Effector memory CD8-positive, alpha-beta T cell (primary cell): ENCODE measurements around the gene THSD8.
"Not testable (repeated sequence)": the region's sequence is repeated elsewhere in the genome, so short reads cannot be mapped to it uniquely, and the experiment has no call there.

Experiments
- ATAC-seq: fragments of 150-1000 bp; cut with Tn5 transposase; replicated peaks from 2 replicates; pipeline ENCODE4 v1.10.0; 2021; ENCODE audit warnings: mild to moderate bottlenecking, moderate library complexity
- DNase-seq, 3 experiments: peaks; one replicate each; pipeline ENCODE4 v3.0.0; 2021
- H3K27ac Mint-ChIP-seq, 2 donors: one replicate each; pipeline ENCODE4 v1.8.0; 2022; ENCODE audit warnings: mild to moderate bottlenecking in 2 of 2, mixed read lengths in 2 of 2, moderate library complexity in 2 of 2
- H3K27me3 Mint-ChIP-seq, 2 donors: one replicate each; pipeline ENCODE4 v1.8.0; 2022; ENCODE audit warnings: mixed read lengths in 2 of 2
- H3K36me3 Mint-ChIP-seq: one replicate; pipeline ENCODE4 v1.8.0; 2022; ENCODE audit warnings: mild to moderate bottlenecking, moderate library complexity, mixed read lengths; ENCODE audit not compliant: insufficient read depth
- H3K4me1 Mint-ChIP-seq, 2 donors: one replicate each; pipeline ENCODE4 v1.8.0; 2022; ENCODE audit warnings: low read depth in 2 of 2, mixed read lengths in 2 of 2
- H3K4me3 Mint-ChIP-seq, 2 donors: one replicate each; pipeline ENCODE4 v1.8.0; 2022; ENCODE audit warnings: mild to moderate bottlenecking in 2 of 2, mixed read lengths in 2 of 2, moderate library complexity in 2 of 2
- H3K9me3 Mint-ChIP-seq, 2 donors: one replicate each; pipeline ENCODE4 v1.8.0; 2022; ENCODE audit warnings: mixed read lengths in 2 of 2

The THSD8 gene

GRCh38 chr19:12791345-12792050, 10.4 kb upstream of the THSD8 start, which contains the start of gene JUNB:
TSS of gene JUNB (plus strand) at chr19:12791486. CDS start at chr19:12791772, 286 bp downstream.
- peaks cover 32 to 36% of the 10 kb centered on the region in 2 donors for H3K4me1 Mint-ChIP-seq
- peaks cover 67% of the 10 kb centered on the region for H3K36me3 Mint-ChIP-seq
- H3K27ac Mint-ChIP-seq: peak within 1 kb of the TSS; percentile 98 to 100
- no peaks in the 10 kb centered on the region for H3K27me3 Mint-ChIP-seq
- DNase-seq (peak; percentile 95 to 97 (median 96)), ATAC-seq (peak; percentile 35)
- H3K9me3 Mint-ChIP-seq: no peaks in the 10 kb centered on the region
- peak within 1 kb of the TSS; percentile 95 to 98 for H3K4me3 Mint-ChIP-seq

GRCh38 chr19:12792051-12792852, 9.6 kb upstream of the THSD8 start:
- DNase-seq: peak; percentile 64 to 71 (median 70)
- H3K27me3 Mint-ChIP-seq: no peaks in the 10 kb centered on the region
- H3K9me3 Mint-ChIP-seq: no peaks in the 10 kb centered on the region
- H3K27ac Mint-ChIP-seq: peak overlapping the region; percentile 98 to 100
- no peak for ATAC-seq
- peaks cover 72% of the 10 kb centered on the region for H3K36me3 Mint-ChIP-seq
- peak overlapping the region; percentile 95 to 98 for H3K4me3 Mint-ChIP-seq
- H3K4me1 Mint-ChIP-seq: peaks cover 33 to 37% of the 10 kb centered on the region in 2 donors

DNA sequence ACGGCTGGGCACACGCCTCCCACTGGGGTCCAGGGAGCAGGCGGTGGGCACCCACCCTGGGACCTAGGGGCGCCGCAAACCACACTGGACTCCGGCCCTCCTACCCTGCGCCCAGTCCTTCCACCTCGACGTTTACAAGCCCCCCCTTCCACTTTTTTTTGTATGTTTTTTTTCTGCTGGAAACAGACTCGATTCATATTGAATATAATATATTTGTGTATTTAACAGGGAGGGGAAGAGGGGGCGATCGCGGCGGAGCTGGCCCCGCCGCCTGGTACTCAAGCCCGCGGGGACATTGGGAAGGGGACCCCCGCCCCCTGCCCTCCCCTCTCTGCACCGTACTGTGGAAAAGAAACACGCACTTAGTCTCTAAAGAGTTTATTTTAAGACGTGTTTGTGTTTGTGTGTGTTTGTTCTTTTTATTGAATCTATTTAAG, 9.0 kb upstream of the THSD8 start:
- Mint-ChIP-seq H3K36me3 (peaks cover 76% of the 10 kb centered on the region), H3K4me1 (peaks cover 33 to 37% of the 10 kb centered on the region in 2 donors), H3K27me3 (no peaks in the 10 kb centered on the region), H3K27ac (peak overlapping the region; percentile 98 to 100), H3K9me3 (no peaks in the 10 kb centered on the region), H3K4me3 (peak overlapping the region; percentile 95 to 98)
- DNase-seq (peak in 1 of 3 experiments; percentile 35), ATAC-seq (no peak)

- Mint-ChIP-seq H3K4me3 (peak overlapping the region; percentile 95 to 98), H3K4me1 (peaks cover 33 to 37% of the 10 kb centered on the region in 2 donors), H3K36me3 (peaks cover 79% of the 10 kb centered on the region), H3K27ac (peak overlapping the region; percentile 98 to 100), H3K27me3 (no peaks in the 10 kb centered on the region), H3K9me3 (no peaks in the 10 kb centered on the region)
- ATAC-seq (peak; percentile 46), DNase-seq (peak; percentile 91 to 96 (median 96))
Measured at GRCh38 chr19:12793290-12794195, 8.3 kb upstream of the THSD8 start.

GRCh38 chr19:12794196-12794941, 7.5 kb upstream of the THSD8 start:
- Mint-ChIP-seq H3K9me3 (no peaks in the 10 kb centered on the region), H3K4me3 (peak overlapping the region; percentile 95 to 98), H3K27ac (peak overlapping the region; percentile 98 to 100), H3K4me1 (peaks cover 28 to 30% of the 10 kb centered on the region in 2 donors), H3K36me3 (peaks cover 82% of the 10 kb centered on the region), H3K27me3 (no peaks in the 10 kb centered on the region)
- ATAC-seq: no peak
- DNase-seq: no peak

GRCh38 chr19:12794971-12795381, 6.9 kb upstream of the THSD8 start:
- Mint-ChIP-seq H3K36me3 (peaks cover 81% of the 10 kb centered on the region), H3K4me1 (peaks cover 28 to 30% of the 10 kb centered on the region in 2 donors), H3K4me3 (peak overlapping the region; percentile 95 to 98), H3K27ac (peak overlapping the region; percentile 98 to 100), H3K27me3 (no peaks in the 10 kb centered on the region), H3K9me3 (no peaks in the 10 kb centered on the region)
- ATAC-seq (no peak), DNase-seq (no peak)

DNA sequence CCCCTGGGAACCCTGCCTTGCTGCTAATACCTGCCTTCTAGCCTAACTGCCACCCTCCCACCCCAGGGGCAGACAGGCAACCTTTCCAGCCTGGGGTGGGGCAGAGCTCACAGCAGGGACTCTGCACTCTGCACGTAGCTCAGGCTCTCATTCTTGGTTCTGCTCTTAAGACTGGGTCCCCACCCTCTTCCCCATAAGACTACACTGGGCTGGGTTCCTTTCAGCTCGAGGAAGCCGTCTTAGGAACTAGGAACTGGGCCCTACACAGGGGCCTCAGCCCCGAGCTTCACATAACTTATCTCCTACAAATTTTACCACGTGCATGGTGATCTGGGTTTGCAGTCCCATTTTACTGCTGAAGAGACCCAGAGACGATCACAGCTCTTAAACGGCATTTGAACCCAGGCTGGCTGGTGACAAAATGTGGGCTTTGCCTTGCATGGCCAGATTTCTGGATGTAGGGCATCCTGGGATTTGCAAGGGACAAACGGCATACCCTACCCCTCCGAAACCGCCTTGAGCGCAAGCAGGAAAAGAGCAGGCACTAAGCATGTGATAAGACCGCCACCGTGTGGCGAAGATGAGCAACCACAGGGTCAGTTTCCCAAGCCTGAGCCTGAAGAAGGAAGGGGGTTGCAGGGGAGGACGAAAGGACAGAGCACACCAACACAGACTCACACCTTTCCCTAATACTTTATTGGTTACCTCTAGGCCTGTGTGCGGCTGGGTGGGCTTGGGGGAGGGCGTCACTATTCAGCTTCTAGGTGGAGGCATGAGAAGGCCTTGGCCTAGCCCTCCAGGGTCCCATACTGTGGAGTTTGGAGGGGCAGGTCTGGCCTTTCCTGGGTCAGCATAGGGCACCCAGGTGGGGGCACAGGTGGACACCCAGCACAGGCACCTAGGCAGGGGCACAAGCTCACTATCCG, 5.5 kb upstream of the THSD8 start:
- H3K27ac Mint-ChIP-seq: peak overlapping the region; percentile 82 to 100
- peak; percentile 73 to 75 (median 74) for DNase-seq
- H3K4me1 Mint-ChIP-seq: peaks cover 23 to 27% of the 10 kb centered on the region in 2 donors
- H3K4me3 Mint-ChIP-seq: peak overlapping the region; percentile 70 to 73
- H3K9me3 Mint-ChIP-seq: no peaks in the 10 kb centered on the region
- peaks cover 76% of the 10 kb centered on the region for H3K36me3 Mint-ChIP-seq
- no peaks in the 10 kb centered on the region for H3K27me3 Mint-ChIP-seq
- no peak for ATAC-seq

GRCh38 chr19:12797141-12797587, 4.7 kb upstream of the THSD8 start:
- H3K9me3 Mint-ChIP-seq: no peaks in the 10 kb centered on the region
- no peaks in the 10 kb centered on the region for H3K27me3 Mint-ChIP-seq
- no peak overlapping the region for H3K27ac Mint-ChIP-seq
- peaks cover 70% of the 10 kb centered on the region for H3K36me3 Mint-ChIP-seq
- ATAC-seq (no peak), DNase-seq (no peak)
- peaks cover 25 to 31% of the 10 kb centered on the region in 2 donors for H3K4me1 Mint-ChIP-seq
- no peak overlapping the region for H3K4me3 Mint-ChIP-seq

GRCh38 chr19:12797607-12798006, 4.3 kb upstream of the THSD8 start:
- not testable (repeated sequence) for H3K27me3 Mint-ChIP-seq, H3K9me3 Mint-ChIP-seq, ATAC-seq, DNase-seq, H3K4me3 Mint-ChIP-seq
- Mint-ChIP-seq H3K27ac (peak overlapping the region in 1 of 2 donors; percentile 44), H3K36me3 (peaks cover 65% of the 10 kb centered on the region), H3K4me1 (peaks cover 29 to 35% of the 10 kb centered on the region in 2 donors)

GRCh38 chr19:12799742-12800465, 2.0 kb upstream of the THSD8 start:
- Mint-ChIP-seq H3K9me3 (no peaks in the 10 kb centered on the region), H3K36me3 (peaks cover 44% of the 10 kb centered on the region), H3K4me3 (peak overlapping the region; percentile 83 to 85), H3K27ac (no peak overlapping the region), H3K27me3 (no peaks in the 10 kb centered on the region), H3K4me1 (peaks cover 23 to 28% of the 10 kb centered on the region in 2 donors)
- DNase-seq (no peak), ATAC-seq (no peak)

- peak overlapping the region in 1 of 2 donors; percentile 75 for H3K27ac Mint-ChIP-seq
- no peaks in the 10 kb centered on the region for H3K9me3 Mint-ChIP-seq
- ATAC-seq (no peak), DNase-seq (no peak)
- H3K4me3 Mint-ChIP-seq: peak overlapping the region; percentile 83 to 85
- peaks cover 41% of the 10 kb centered on the region for H3K36me3 Mint-ChIP-seq
- no peaks in the 10 kb centered on the region for H3K27me3 Mint-ChIP-seq
- H3K4me1 Mint-ChIP-seq: peaks cover 23 to 28% of the 10 kb centered on the region in 2 donors
Measured at GRCh38 chr19:12800466-12800770, 1.5 kb upstream of the THSD8 start.
